ENCODE data around the gene BTBD10. TPM values are rescaled to one million over a fixed set of nuclear protein-coding genes. Genes with fewer than 3 reads are reported as not detected.

Gene BTBD10
- total and polyA plus RNA-seq, 5 donors from 2014 or later, result 12.9 to 18.9 (median 13.5) TPM

DNA sequence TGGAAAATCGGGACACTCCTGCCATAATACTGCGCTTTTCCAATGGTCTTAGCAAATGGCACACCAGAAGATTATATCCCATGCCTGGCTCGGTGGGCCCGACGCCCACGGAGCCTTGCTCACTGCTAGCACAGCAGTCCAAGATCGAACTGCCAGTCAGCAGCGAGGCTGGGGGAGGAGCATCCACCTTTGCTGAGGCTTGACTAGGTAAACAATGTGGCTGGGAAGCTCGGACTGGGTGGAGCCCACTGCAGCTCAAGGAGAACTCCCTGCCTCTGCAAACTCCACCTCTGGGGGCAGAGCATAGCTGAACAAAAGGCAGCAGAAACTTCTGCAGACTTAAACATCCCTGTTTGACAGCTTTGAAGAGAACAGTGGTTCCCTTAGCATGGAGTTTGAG, 17.2 kb upstream of the BTBD10 start:
- H3K27me3 ChIP-seq (ENCODE audit: control insufficient read depth, insufficient read depth, low read length), result peaks cover 12% of the 10 kb centered on the region
- no peak for DNase-seq
- Mint-ChIP-seq H3K27me3 (peaks cover 22% of the 10 kb centered on the region), H3K9me3 (peaks cover 0 to 6% (median 0%) of the 10 kb centered on the region in 7 donors), H3K4me3 (no peak overlapping the region), H3K36me3 (no peaks in the 10 kb centered on the region), H3K4me1 (no peaks in the 10 kb centered on the region), H3K27ac (no peak overlapping the region)
- ATAC-seq (ENCODE audit: low read depth in 2 of 2), result no peak
- no peak overlapping the region for H3K4me3 ChIP-seq (ENCODE audit: low read depth, low read length)
- H3K9me3 ChIP-seq (ENCODE audit: control insufficient read depth in 2 of 2, low read length in 2 of 2), result no peaks in the 10 kb centered on the region
- H3K36me3 ChIP-seq (ENCODE audit: control insufficient read depth, insufficient read depth, low read length), result no peaks in the 10 kb centered on the region
- no peaks in the 10 kb centered on the region for H3K4me1 ChIP-seq (ENCODE audit: control insufficient read depth, insufficient read depth, low read length, poor library complexity, severe bottlenecking)
- no peak overlapping the region for H3K27ac ChIP-seq (ENCODE audit: insufficient read depth, low read length, poor library complexity, severe bottlenecking)

DNA sequence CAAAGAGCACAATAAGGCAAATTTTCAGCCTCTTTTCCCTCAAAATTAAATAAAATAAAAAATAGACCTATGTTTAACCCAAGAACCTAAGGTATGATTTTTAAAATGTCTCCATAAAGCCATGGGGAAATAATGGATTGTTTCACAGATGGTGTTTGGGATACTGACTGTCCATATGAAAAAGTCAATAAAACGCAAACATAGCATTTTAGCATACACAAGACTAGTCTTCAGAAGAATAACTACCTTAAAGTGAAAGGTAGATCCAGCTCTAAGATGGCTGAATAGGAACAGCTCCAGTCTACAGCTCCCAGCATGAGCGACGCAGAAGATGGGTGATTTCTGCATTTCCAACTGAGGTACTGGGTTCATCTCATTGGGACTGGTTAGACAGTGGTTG, 16.7 kb upstream of the BTBD10 start:
- peaks cover 0 to 6% (median 0%) of the 10 kb centered on the region in 7 donors for H3K9me3 Mint-ChIP-seq
- H3K4me3 Mint-ChIP-seq, result no peak overlapping the region
- H3K9me3 ChIP-seq (ENCODE audit: control insufficient read depth in 2 of 2, low read length in 2 of 2), result no peaks in the 10 kb centered on the region
- DNase-seq (no peak), ATAC-seq (ENCODE audit: low read depth in 2 of 2) (no peak)
- no peak overlapping the region for H3K27ac Mint-ChIP-seq
- no peak overlapping the region for H3K4me3 ChIP-seq (ENCODE audit: low read depth, low read length)
- H3K4me1 Mint-ChIP-seq, result no peaks in the 10 kb centered on the region
- peaks cover 12% of the 10 kb centered on the region for H3K27me3 ChIP-seq (ENCODE audit: control insufficient read depth, insufficient read depth, low read length)
- H3K27me3 Mint-ChIP-seq, result peaks cover 27% of the 10 kb centered on the region
- H3K4me1 ChIP-seq (ENCODE audit: control insufficient read depth, insufficient read depth, low read length, poor library complexity, severe bottlenecking), result no peaks in the 10 kb centered on the region
- H3K27ac ChIP-seq (ENCODE audit: insufficient read depth, low read length, poor library complexity, severe bottlenecking), result no peak overlapping the region
- H3K36me3 Mint-ChIP-seq, result no peaks in the 10 kb centered on the region
- H3K36me3 ChIP-seq (ENCODE audit: control insufficient read depth, insufficient read depth, low read length), result no peaks in the 10 kb centered on the region

DNA sequence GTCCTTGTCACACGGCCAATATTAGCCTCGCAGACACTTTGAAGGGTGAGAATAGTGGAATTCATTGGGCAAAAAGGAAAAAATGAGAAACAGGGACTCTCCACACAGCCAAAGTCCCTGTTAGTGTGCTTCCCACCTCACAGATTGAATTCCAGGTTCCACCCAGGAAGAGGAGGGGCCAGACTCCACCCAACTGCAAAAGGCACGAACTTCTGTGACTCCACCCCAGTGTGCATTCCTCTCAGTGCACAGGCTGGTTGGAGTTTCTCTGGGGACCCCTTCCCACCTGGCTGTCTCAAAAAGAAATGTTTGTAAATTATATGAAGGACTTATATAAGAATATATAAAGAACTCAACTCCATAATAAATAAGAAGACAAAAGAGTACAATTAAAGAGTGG, 12.1 kb upstream of the BTBD10 start:
- no peaks in the 10 kb centered on the region for H3K36me3 Mint-ChIP-seq
- no peak for ATAC-seq (ENCODE audit: low read depth in 2 of 2)
- no peaks in the 10 kb centered on the region for H3K4me1 Mint-ChIP-seq
- H3K27ac ChIP-seq (ENCODE audit: insufficient read depth, low read length, poor library complexity, severe bottlenecking), result no peak overlapping the region
- H3K27me3 ChIP-seq (ENCODE audit: control insufficient read depth, insufficient read depth, low read length), result peaks cover 16% of the 10 kb centered on the region
- no peak overlapping the region for H3K4me3 ChIP-seq (ENCODE audit: low read depth, low read length)
- no peaks in the 10 kb centered on the region for H3K36me3 ChIP-seq (ENCODE audit: control insufficient read depth, insufficient read depth, low read length)
- no peak overlapping the region for H3K27ac Mint-ChIP-seq
- H3K9me3 ChIP-seq (ENCODE audit: control insufficient read depth in 2 of 2, low read length in 2 of 2), result no peaks in the 10 kb centered on the region
- no peaks in the 10 kb centered on the region for H3K4me1 ChIP-seq (ENCODE audit: control insufficient read depth, insufficient read depth, low read length, poor library complexity, severe bottlenecking)
- DNase-seq, result no peak
- H3K9me3 Mint-ChIP-seq, result peaks cover 0 to 1% (median 0%) of the 10 kb centered on the region in 7 donors
- peaks cover 31% of the 10 kb centered on the region for H3K27me3 Mint-ChIP-seq
- H3K4me3 Mint-ChIP-seq, result no peak overlapping the region

DNA sequence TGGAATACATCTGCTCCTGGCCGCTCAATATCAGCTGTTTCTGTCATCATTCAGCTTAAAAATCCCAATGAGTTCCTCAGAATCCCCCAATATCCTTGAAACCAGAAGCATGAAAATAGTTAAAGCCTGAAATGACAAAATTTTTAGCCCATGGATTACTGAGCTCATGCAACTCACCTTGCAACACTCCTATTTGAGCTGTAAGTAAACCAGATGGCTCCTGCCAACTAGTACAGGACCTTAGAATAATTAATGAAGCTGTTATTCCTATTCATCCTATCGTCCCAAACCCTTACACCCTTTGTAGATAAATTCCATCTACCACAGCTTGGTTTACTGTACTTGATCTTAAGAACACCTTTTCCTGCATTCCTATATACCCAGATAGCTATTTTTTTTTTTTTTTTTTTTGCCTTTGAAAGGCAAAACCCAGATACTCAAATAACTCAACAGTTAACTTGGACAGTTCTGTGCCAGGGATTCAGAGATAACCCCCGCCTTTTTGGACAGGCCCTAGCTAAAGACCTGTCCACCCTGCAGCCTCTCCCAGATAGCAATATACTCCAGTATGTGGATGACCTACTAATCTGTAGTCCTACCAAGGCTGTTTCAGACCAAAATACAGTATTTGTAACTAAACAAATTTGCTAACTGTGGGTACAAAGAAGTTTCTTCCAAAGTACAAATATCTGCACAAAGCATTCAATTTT, 10.1 kb upstream of the BTBD10 start:
- peaks cover 0 to 1% (median 0%) of the 10 kb centered on the region in 7 donors for H3K9me3 Mint-ChIP-seq
- no peak overlapping the region for H3K27ac ChIP-seq (ENCODE audit: insufficient read depth, low read length, poor library complexity, severe bottlenecking)
- H3K4me3 Mint-ChIP-seq, result no peak overlapping the region
- H3K27ac Mint-ChIP-seq, result no peak overlapping the region
- no peaks in the 10 kb centered on the region for H3K9me3 ChIP-seq (ENCODE audit: control insufficient read depth in 2 of 2, low read length in 2 of 2)
- no peaks in the 10 kb centered on the region for H3K4me1 Mint-ChIP-seq
- H3K4me1 ChIP-seq (ENCODE audit: control insufficient read depth, insufficient read depth, low read length, poor library complexity, severe bottlenecking), result no peaks in the 10 kb centered on the region
- peaks cover 40% of the 10 kb centered on the region for H3K27me3 Mint-ChIP-seq
- peaks cover 18% of the 10 kb centered on the region for H3K27me3 ChIP-seq (ENCODE audit: control insufficient read depth, insufficient read depth, low read length)
- no peak overlapping the region for H3K4me3 ChIP-seq (ENCODE audit: low read depth, low read length)
- no peak for DNase-seq
- H3K36me3 Mint-ChIP-seq, result no peaks in the 10 kb centered on the region
- no peak for ATAC-seq (ENCODE audit: low read depth in 2 of 2)
- no peaks in the 10 kb centered on the region for H3K36me3 ChIP-seq (ENCODE audit: control insufficient read depth, insufficient read depth, low read length)

DNA sequence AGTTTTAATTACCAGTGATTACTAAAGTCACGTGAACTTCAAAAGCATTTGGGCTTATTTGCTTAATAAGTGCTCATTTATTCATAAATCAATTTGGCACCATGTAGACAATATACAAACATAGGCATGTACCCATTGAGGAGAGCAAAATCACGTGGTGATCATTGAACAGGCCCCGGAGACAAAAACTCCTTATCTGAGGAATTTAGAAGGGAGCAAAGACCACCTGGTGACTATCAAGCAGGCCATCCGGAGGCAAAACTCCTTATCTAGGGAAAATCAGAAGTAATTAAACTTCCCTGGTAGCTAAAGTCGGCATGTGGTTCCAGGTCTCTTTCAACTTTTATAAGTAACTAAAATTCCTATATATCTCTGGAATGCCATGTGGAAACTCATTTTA, 5.7 kb upstream of the BTBD10 start:
- Mint-ChIP-seq H3K4me3 (no peak overlapping the region), H3K27ac (no peak overlapping the region)

DNA sequence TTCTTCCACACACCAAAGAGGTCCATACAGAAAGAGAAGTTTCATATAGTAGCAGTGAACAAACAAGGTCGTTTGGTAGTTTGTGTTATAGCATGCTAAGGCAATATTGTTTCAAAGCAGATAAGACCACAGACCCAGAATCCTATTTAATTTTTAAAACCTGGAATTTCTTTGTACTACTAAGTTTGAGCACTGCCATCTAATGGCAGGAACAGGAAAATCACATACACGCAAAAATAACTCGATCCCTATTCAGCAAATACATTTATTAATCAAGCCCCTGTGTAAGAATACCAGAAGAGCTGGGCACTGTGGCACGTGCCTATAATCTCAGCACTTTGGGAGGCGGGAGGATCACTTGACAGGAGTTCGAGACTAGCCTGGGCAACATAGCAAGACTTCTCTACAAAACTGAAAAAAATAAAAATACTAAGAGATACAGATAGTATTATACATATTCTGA, 2.9 kb upstream of the BTBD10 start:
- no peak for ATAC-seq (ENCODE audit: low read depth in 2 of 2)
- H3K27me3 Mint-ChIP-seq, result peaks cover 26% of the 10 kb centered on the region
- DNase-seq, result peak in 2 of 3 donors; percentile 19 to 40
- peak overlapping the region in 3 of 4 donors; percentile 3 to 88 (median 57) for H3K4me3 Mint-ChIP-seq
- Histone ChIP-seq H3K27ac (ENCODE audit: insufficient read depth, low read length, poor library complexity, severe bottlenecking) (no peak overlapping the region), H3K9me3 (ENCODE audit: control insufficient read depth in 2 of 2, low read length in 2 of 2) (no peaks in the 10 kb centered on the region), H3K4me1 (ENCODE audit: control insufficient read depth, insufficient read depth, low read length, poor library complexity, severe bottlenecking) (peaks cover 23% of the 10 kb centered on the region), H3K36me3 (ENCODE audit: control insufficient read depth, insufficient read depth, low read length) (no peaks in the 10 kb centered on the region), H3K4me3 (ENCODE audit: low read depth, low read length) (no peak overlapping the region), H3K27me3 (ENCODE audit: control insufficient read depth, insufficient read depth, low read length) (peaks cover 18% of the 10 kb centered on the region)
- H3K27ac Mint-ChIP-seq, result no peak overlapping the region
- no peaks in the 10 kb centered on the region for H3K9me3 Mint-ChIP-seq
- H3K36me3 Mint-ChIP-seq, result no peaks in the 10 kb centered on the region
- H3K4me1 Mint-ChIP-seq, result peaks cover 12 to 35% (median 25%) of the 10 kb centered on the region in 4 donors

More for the DNA sequence above, 5.7 kb upstream of the BTBD10 start:
- no peaks in the 10 kb centered on the region for H3K9me3 Mint-ChIP-seq
- H3K4me1 Mint-ChIP-seq, result peaks cover 1 to 11% (median 8%) of the 10 kb centered on the region in 4 donors
- no peaks in the 10 kb centered on the region for H3K9me3 ChIP-seq (ENCODE audit: control insufficient read depth in 2 of 2, low read length in 2 of 2)
- peaks cover 18% of the 10 kb centered on the region for H3K27me3 ChIP-seq (ENCODE audit: control insufficient read depth, insufficient read depth, low read length)
- H3K27me3 Mint-ChIP-seq, result peaks cover 35% of the 10 kb centered on the region
- H3K36me3 Mint-ChIP-seq, result no peaks in the 10 kb centered on the region
- no peak for DNase-seq
- H3K27ac ChIP-seq (ENCODE audit: insufficient read depth, low read length, poor library complexity, severe bottlenecking), result no peak overlapping the region
- ATAC-seq (ENCODE audit: low read depth in 2 of 2), result no peak
- no peaks in the 10 kb centered on the region for H3K36me3 ChIP-seq (ENCODE audit: control insufficient read depth, insufficient read depth, low read length)
- peaks cover 2% of the 10 kb centered on the region for H3K4me1 ChIP-seq (ENCODE audit: control insufficient read depth, insufficient read depth, low read length, poor library complexity, severe bottlenecking)
- H3K4me3 ChIP-seq (ENCODE audit: low read depth, low read length), result no peak overlapping the region

DNA sequence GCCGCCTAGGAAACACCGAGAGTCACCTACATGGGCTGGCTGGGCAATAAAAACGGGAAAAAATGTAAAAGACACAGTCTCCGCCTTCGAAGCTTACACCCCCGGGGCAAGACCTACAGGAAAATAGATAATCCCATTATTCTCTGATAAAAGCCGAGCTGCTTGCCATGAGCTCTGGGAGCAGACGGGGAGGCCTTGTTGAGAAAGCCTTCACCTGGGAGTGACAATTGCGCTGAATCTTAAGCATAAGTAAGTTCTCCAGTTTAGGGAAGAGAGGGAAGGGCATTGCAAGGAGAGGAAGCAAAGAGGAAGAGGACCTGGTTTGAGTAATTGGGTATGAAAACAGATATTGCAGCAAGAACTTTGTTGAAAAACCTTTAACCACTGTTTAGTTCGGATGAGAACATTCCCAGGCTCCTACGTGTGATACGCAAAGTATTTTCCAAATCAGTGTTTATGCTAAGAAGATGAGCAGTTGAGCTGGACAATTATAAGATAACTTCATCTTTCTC, 813 bp upstream of the BTBD10 start:
- Mint-ChIP-seq H3K9me3 (no peaks in the 10 kb centered on the region), H3K36me3 (peaks cover 11% of the 10 kb centered on the region), H3K27ac (peak overlapping the region; percentile 60 to 98 (median 98)), H3K27me3 (peaks cover 15% of the 10 kb centered on the region), H3K4me3 (peak overlapping the region; percentile 98 to 100 (median 99)), H3K4me1 (peaks cover 23 to 53% (median 41%) of the 10 kb centered on the region in 4 donors)
- peaks cover 26% of the 10 kb centered on the region for H3K4me1 ChIP-seq (ENCODE audit: control insufficient read depth, insufficient read depth, low read length, poor library complexity, severe bottlenecking)
- peaks cover 6% of the 10 kb centered on the region for H3K27me3 ChIP-seq (ENCODE audit: control insufficient read depth, insufficient read depth, low read length)
- peak overlapping the region; percentile 97 for H3K4me3 ChIP-seq (ENCODE audit: low read depth, low read length)
- no peaks in the 10 kb centered on the region for H3K9me3 ChIP-seq (ENCODE audit: control insufficient read depth in 2 of 2, low read length in 2 of 2)
- DNase-seq (no peak), ATAC-seq (ENCODE audit: low read depth in 2 of 2) (no peak)
- H3K27ac ChIP-seq (ENCODE audit: insufficient read depth, low read length, poor library complexity, severe bottlenecking), result peak overlapping the region; percentile 91
- no peaks in the 10 kb centered on the region for H3K36me3 ChIP-seq (ENCODE audit: control insufficient read depth, insufficient read depth, low read length)

Measured in CD4-positive, CD25-positive, alpha-beta regulatory T cell (primary cell).